A204.1 (cell line): ENCODE data around the gene IL24.
"Not testable (repeated sequence)": the region's sequence is repeated elsewhere in the genome, so short reads cannot be mapped to it uniquely, and the experiment has no call there.

Source experiments
- FAIRE-seq: peaks from 2 replicates; lab custom pipeline; 2012; peaks lifted over from hg19 to GRCh38; lab: Jason Lieb, UNC

IL24 gene

GRCh38 chr1:206904423-206905142, 7.3 kb downstream of the IL24 start:
- no peak for FAIRE-seq

- FAIRE-seq = no peak
Measured at GRCh38 chr1:206905295-206906164, 8.3 kb downstream of the IL24 start.

GRCh38 chr1:206907304-206907991, 10.2 kb downstream of the IL24 start:
- no peak for FAIRE-seq

- no peak for FAIRE-seq
Measured at GRCh38 chr1:206908038-206908437, 10.8 kb downstream of the IL24 start.

GRCh38 chr1:206909161-206909882, 12.1 kb downstream of the IL24 start:
- FAIRE-seq = no peak

- no peak for FAIRE-seq
Measured at GRCh38 chr1:206909883-206910318, 12.7 kb downstream of the IL24 start.

- no peak for FAIRE-seq
Measured at GRCh38 chr1:206911064-206911663, 13.9 kb downstream of the IL24 start.

- no peak for FAIRE-seq
Measured at GRCh38 chr1:206912445-206913095, 15.3 kb downstream of the IL24 start.

GRCh38 chr1:206913766-206914537, 16.7 kb downstream of the IL24 start:
- no peak for FAIRE-seq

GRCh38 chr1:206915030-206915735, 17.9 kb downstream of the IL24 start:
- FAIRE-seq = no peak

- FAIRE-seq = no peak
Measured at GRCh38 chr1:206916000-206916709, 18.9 kb downstream of the IL24 start.

GRCh38 chr1:206918076-206918475, 20.8 kb downstream of the IL24 start:
- no peak for FAIRE-seq

- FAIRE-seq = no peak
Measured at GRCh38 chr1:206921772-206922265, 24.6 kb downstream of the IL24 start, which contains the start of gene FCMR. TSS of gene FCMR (minus strand) at chr1:206921941. CDS start at chr1:206921854, 87 bp downstream.

GRCh38 chr1:206922524-206922923, 25.3 kb downstream of the IL24 start:
- no peak for FAIRE-seq

GRCh38 chr1:206923009-206923960, 26.0 kb downstream of the IL24 start:
- no peak for FAIRE-seq

GRCh38 chr1:206923961-206924557, 26.8 kb downstream of the IL24 start:
- not testable (repeated sequence) for FAIRE-seq

- no peak for FAIRE-seq
Measured at GRCh38 chr1:206924592-206925105, 27.4 kb downstream of the IL24 start.
